ENCODE results near the gene CNPY1.

The CNPY1 gene

DNA sequence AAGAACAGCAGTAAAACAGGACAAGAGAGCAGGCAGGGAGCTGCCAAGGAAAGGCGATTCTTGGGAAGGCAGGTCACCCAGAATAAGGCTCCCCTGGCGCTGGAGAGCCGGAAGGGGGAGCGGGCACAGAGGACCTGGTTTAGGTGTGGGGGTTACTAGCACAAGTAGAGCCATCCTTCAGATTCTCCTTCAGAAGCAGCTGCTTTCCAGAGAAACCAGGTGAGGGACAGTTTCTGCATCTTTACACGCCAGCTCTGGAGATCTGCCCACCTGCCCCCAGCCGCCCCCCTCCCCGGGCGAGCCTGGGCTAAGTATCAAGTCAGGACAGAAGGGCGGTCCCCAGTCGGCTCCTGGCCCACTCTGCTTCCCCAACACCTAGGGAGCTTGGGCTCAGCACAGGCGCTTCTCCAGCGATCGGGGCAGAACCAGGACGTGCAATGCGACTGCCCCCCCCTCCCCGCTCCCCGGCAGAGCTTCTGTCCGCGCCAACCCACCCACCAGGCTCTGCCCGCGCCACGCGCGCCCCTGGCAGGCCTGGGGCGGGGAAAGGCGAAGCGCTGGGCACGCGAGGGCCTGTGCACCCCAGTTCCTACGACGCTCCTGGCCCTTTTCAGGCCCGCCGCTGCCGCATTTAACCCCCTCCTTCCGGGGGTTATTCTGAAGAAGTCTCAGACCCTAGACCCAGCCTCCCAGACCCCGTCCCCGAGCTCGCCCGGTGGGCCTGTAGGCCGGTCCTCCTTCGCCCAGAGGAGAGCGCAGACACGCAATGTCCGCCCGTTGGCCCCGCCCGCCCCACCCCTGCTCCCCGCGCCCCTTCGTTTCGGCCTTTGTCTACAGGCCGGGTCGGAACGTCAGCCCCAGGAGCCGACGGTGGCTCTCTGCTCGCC is 92.8 kb downstream of the CNPY1 start:
- no peak for DNase-seq

DNA sequence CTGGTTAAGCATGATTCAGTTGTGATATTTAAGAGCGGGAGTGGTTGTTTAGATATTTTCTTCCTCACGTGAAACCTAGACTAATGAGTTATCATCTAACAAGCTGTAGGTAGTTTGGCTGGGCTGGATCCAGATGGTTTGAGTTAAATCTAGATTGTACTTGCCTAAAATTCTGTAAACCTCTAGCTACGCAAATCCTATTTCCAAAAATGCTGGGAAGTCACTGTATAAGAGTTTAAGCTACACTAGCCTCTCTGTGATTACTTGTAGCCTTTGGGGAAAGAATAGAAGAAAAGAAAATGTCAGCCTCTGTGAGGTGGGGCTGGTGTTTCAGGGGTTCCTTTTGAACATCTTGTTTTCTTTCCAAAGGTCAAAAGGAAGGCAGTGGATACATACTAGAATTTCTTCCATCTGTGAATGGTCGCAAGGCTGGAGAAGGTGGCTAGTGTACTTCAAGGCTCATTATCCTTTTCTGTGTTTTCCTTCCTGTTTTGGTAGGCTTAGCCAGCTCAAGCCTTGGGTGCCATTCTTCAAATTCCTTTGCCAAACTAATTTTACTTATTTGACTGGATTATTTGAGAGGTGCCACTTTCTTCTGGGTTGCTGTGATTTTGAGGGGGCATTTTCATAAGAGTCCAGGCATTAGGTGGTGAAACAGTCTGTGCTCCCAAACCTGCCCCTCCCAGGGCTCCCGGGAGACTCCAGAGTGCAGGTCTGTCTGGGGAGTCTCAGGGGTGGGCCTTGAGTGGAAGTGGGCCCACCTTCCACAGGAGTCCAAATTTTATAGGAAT is 93.7 kb downstream of the CNPY1 start:
- DNase-seq, result no peak

DNA sequence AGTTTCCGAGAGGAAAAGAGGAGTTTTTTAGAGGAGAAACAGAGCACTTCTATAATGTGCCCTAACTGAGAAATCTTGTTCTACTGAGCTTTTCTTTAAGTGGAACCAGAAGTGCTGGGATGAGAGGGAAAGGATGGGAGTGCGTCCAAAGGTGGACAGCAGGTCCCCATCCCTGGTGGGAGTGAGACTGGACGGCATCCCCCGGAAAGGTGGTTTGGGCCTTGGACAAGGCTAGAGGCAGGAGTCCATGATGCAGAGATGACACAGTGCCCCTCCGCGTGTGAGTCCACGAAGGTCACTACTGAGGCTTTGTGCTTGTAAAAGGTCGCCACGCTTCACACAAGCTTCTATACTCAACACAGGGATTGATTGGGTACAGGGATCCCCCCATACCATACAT is 94.5 kb downstream of the CNPY1 start:
- no peak for DNase-seq
